Left lung (tissue), 10 donors: ENCODE data around the gene ARHGDIA. TPM values are rescaled to one million over a fixed set of nuclear protein-coding genes. Genes with fewer than 3 reads are reported as not detected.

Experiments used
- ATAC-seq: fragments of 200-7000 bp; cut with Tn5 transposase; one replicate; pipeline ENCODE4 v1.9.1; 2020; ENCODE audit warnings: moderate library complexity
- DNase-seq, 4 donors: peaks; one replicate each; pipeline ENCODE4 v3.0.0-alpha.2; 2013 to 2020
- H3K27ac ChIP-seq, 2 donors: fragments of 200-600 bp; sonication (generic) in 1 of 2; one replicate each; pipeline versions ENCODE4 v1.5.0 to v1.8.0; 2020 to 2021
- H3K27me3 ChIP-seq, 2 donors: fragments of 200-600 bp; sonication (generic) in 1 of 2; one replicate each; pipeline versions ENCODE4 v1.5.0 to v1.8.0; 2020 to 2021
- H3K36me3 ChIP-seq, 2 donors: fragments of 200-600 bp; sonication (generic) in 1 of 2; one replicate each; pipeline versions ENCODE4 v1.5.0 to v1.8.0; 2020 to 2021
- H3K4me1 ChIP-seq, 2 donors: fragments of 200-600 bp; one replicate each; pipeline ENCODE4 v1.8.0; 2021
- H3K4me3 ChIP-seq, 2 donors: fragments of 200-600 bp; sonication (generic) in 1 of 2; one replicate each; pipeline versions ENCODE4 v1.5.0 to v1.8.0; 2020 to 2021; ENCODE audit warnings: mild to moderate bottlenecking in 1 of 2
- H3K9me3 ChIP-seq, 2 donors: fragments of 200-600 bp; sonication (generic) in 1 of 2; one replicate each; pipeline versions ENCODE4 v1.5.0 to v1.8.0; 2020 to 2021
- intact Hi-C, 2 donors: fragments of 100-400 bp; cut with DNase I; formaldehyde crosslinking; loops; one replicate each; pipeline versions ENCODE4 v1.11.2 to v1.14.2; 2022
- polyA plus RNA-seq, 6 donors: library from polyadenylated mRNA; unstranded; fragments of 120-200 nt; gene quantifications; one replicate each; pipeline ENCODE4 v1.2.1, GENCODE V29; 2013; ENCODE audit not compliant: insufficient read length in 6 of 6
- total RNA-seq, 2 donors: library from RNA; stranded (reverse); fragmentation: NEBNext Ultra II Directional; extraction: Animal tissue kit (Norgen Biotek cat#: 25700); gene quantifications; one replicate each; pipeline ENCODE4 v1.2.1, GENCODE V29; 2021
- TF ChIP-seq, protein P1 (sequence below), 2 donors: fragments of 200-600 bp; sonication (generic) in 1 of 2; IDR thresholded peaks; one replicate each; pipeline versions ENCODE4 v1.5.0 to v1.8.0; 2021; ENCODE audit warnings: antibody characterized with exemption in 2 of 2
- donor health status: DM: no; HTN: yes; CAD: no.
- donor health status: DM: no; HTN: no; CAD: no.

The ARHGDIA gene
- total and polyA plus RNA-seq, 8 donors: 139 to 481 (median 194) TPM

DNA sequence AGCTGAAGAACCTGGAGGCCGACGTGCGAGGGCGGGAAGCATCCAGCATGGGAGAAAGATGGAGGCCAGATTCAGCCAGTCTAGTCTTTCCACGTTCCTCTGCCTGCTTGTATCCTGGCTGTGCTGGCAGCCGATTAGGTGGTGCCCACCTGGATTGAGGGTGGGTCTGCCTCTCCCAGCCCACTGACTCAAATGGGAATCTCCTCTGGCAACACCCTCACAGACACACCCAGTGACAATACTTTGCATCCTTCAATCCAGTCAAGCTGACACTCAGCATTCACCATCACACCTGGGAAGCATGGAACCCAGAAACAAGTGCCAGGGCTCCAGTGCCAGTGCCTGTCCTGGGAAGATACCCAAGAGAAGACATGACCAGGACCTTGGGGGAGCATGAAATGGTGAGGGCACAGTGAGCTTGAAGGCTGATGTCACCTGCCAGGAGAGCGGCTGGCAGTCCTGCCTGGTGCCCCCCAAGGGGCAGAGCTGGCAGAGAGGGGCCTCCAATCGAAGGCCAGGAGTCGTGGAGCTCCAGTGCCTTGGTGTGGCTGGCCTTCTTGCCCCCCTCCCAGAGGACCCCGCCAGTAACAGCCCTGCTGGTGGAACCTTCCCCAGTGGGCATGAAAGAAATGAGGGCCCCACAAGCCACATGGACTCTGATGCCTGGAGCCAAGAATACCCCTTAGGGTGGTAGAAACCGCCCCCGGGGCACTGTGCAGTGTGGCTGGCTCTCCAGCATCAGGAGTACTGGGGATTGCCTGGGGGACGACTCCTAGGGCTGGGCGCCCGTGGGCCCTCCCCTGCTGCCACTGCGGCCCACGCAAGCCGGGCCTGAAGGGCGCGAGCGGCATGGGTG lies 30.3 kb upstream of the ARHGDIA start:
- no peak for ATAC-seq
- peaks cover 0 to 23% of the 10 kb centered on the region in 2 donors for H3K27me3 ChIP-seq
- TF ChIP-seq, protein P1, sequence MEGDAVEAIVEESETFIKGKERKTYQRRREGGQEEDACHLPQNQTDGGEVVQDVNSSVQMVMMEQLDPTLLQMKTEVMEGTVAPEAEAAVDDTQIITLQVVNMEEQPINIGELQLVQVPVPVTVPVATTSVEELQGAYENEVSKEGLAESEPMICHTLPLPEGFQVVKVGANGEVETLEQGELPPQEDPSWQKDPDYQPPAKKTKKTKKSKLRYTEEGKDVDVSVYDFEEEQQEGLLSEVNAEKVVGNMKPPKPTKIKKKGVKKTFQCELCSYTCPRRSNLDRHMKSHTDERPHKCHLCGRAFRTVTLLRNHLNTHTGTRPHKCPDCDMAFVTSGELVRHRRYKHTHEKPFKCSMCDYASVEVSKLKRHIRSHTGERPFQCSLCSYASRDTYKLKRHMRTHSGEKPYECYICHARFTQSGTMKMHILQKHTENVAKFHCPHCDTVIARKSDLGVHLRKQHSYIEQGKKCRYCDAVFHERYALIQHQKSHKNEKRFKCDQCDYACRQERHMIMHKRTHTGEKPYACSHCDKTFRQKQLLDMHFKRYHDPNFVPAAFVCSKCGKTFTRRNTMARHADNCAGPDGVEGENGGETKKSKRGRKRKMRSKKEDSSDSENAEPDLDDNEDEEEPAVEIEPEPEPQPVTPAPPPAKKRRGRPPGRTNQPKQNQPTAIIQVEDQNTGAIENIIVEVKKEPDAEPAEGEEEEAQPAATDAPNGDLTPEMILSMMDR (IDR thresholded peaks at IDR 0.05): no peak
- no peak for DNase-seq
- peaks cover 7 to 14% of the 10 kb centered on the region in 2 donors for H3K4me1 ChIP-seq
- H3K9me3 ChIP-seq: no peaks in the 10 kb centered on the region
- no peak overlapping the region for H3K27ac ChIP-seq
- peaks cover 0 to 77% of the 10 kb centered on the region in 2 donors for H3K36me3 ChIP-seq
- intact Hi-C loops: no loop called here
- peak overlapping the region; percentile 9 to 16 for H3K4me3 ChIP-seq

DNA sequence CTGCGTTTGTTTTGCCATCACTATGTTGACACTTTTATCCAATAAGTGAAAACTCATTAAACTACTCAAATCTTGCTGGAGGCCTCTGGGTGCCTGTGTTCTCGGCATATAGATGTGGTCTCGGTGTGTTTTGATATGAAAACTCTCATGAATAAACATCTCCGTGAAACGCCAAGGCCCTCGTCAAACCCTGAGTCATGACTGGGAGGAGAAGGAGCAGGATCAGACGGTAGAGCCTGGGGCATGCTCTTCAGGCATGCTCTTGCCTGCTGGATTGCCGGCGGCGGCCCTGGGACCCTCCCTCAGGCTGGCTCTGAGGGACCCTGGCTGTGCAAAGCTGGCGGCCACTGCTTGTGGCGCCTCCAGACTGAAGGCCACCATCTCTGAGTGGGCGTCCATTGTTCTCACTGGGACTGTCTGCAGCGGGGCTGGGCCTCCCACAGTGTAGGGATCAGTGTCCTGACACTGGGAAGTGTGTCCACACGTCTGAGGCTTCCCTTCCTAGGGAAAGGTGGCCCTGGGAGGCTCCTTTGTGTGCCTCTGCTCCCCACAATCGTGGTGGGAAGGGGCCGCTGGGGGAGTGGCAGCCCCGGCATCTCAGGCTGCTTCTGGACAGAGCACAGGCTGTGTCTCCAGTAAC lies 29.2 kb upstream of the ARHGDIA start:
- Histone ChIP-seq H3K36me3 (peaks cover 0 to 77% of the 10 kb centered on the region in 2 donors), H3K27ac (no peak overlapping the region), H3K4me1 (peaks cover 7 to 14% of the 10 kb centered on the region in 2 donors), H3K27me3 (peaks cover 0 to 23% of the 10 kb centered on the region in 2 donors), H3K9me3 (no peaks in the 10 kb centered on the region), H3K4me3 (no peak overlapping the region)
- intact Hi-C loops: no loop called here
- no peak for DNase-seq
- no peak for ATAC-seq
- TF ChIP-seq, protein P1 (IDR thresholded peaks at IDR 0.05): no peak

DNA sequence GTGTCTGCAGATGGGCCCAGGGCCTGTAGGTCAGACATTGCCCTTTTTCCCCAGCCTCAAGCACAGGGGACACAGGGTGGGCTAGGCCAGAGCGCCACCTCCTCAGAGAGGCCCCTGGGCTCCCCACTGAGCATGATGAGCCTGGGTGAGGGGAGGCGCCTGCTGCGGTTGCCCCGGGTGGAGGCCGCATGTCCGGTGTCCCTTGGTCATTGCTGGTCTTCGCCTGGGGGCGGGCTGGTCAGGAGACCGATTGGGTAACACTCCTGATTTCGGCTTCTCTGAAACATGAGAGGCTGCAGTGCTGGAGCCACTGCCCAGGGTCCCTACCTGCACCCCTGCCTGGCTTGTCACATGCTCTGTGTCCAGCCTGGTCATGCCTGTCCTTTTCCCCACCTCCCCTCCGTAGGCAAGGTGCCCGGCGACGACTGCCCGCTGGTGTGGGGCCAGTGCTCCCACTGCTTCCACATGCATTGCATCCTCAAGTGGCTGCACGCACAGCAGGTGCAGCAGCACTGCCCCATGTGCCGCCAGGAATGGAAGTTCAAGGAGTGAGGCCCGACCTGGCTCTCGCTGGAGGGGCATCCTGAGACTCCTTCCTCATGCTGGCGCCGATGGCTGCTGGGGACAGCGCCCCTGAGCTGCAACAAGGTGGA lies 28.5 kb upstream of the ARHGDIA start:
- Histone ChIP-seq H3K4me1 (peaks cover 7 to 14% of the 10 kb centered on the region in 2 donors), H3K36me3 (peaks cover 0 to 77% of the 10 kb centered on the region in 2 donors)
- intact Hi-C loops: no loop called here

DNA sequence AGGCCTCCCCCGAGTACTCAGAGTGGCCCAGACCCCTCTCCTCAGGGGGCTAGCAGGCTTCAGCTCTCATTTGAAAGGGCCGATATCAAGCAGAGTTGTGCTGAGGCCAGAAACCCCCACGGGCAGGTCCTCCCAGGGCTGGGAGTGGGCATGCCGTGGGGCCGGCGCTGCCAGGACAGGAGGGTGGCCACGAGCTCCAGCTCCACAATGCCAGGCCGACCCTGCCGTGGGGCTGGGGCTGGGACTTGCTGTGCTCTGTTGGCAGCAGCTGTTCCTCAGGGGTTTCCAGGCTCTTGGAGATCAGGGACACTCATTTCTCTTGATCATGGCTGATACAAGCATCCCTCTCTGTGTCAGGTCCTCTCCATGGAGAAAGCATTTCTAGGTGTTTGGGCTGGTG lies 27.7 kb upstream of the ARHGDIA start:
- Histone ChIP-seq H3K27ac (no peak overlapping the region), H3K4me1 (peaks cover 7 to 16% of the 10 kb centered on the region in 2 donors), H3K36me3 (peaks cover 0 to 77% of the 10 kb centered on the region in 2 donors), H3K27me3 (peaks cover 0 to 23% of the 10 kb centered on the region in 2 donors), H3K9me3 (no peaks in the 10 kb centered on the region), H3K4me3 (no peak overlapping the region)
- ATAC-seq (no peak), DNase-seq (no peak)
- TF ChIP-seq, protein P1 (IDR thresholded peaks at IDR 0.05): no peak
- intact Hi-C loops: no loop called here

More for the DNA sequence above, 28.5 kb upstream of the ARHGDIA start:
- Histone ChIP-seq H3K9me3 (no peaks in the 10 kb centered on the region), H3K4me3 (no peak overlapping the region), H3K27me3 (peaks cover 0 to 23% of the 10 kb centered on the region in 2 donors), H3K27ac (no peak overlapping the region)
- ATAC-seq (no peak), DNase-seq (no peak)
- TF ChIP-seq, protein P1 (IDR thresholded peaks at IDR 0.05): no peak
